Measurements from ENCODE around the gene HAO2.

The HAO2 gene

DNA sequence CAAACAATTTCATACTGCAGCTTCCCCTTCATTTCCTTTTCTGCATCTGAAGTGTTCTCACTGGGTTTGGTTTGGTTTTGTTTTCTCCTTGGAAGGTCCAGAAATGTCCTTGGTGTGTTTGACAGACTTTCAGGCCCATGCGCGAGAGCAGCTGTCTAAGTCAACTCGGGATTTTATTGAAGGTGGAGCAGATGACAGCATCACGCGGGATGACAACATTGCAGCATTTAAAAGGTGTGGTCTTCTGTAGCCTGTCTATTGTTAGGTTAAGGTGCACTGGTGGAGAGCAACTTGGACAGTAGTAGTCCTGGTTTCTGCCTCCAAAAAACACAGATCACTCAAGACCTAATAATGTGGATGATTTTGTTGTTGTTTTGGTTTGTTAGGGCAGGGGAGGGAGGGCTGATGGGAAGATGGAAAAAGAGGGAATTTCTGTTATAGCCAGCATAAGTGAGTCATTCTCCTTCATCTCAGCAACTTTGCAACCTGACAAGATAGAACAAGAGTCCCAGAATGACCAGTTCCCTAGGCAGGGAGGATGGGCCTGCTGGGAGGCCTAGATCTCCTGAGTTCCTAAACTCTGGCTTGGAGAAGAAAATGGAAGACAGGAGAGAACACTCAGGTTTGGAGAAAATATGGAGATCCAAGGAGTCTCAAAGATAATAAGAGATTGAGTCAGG is 12.5 kb downstream of the HAO2 start:
- no peak for FAIRE-seq

GRCh38 chr1:119384591-119384990 is 16.0 kb downstream of the HAO2 start:
- no peak for FAIRE-seq

GRCh38 chr1:119385650-119386049 is 17.1 kb downstream of the HAO2 start:
- no peak for FAIRE-seq

- no peak for FAIRE-seq
Measured at GRCh38 chr1:119387858-119388257, 19.3 kb downstream of the HAO2 start.

DNA sequence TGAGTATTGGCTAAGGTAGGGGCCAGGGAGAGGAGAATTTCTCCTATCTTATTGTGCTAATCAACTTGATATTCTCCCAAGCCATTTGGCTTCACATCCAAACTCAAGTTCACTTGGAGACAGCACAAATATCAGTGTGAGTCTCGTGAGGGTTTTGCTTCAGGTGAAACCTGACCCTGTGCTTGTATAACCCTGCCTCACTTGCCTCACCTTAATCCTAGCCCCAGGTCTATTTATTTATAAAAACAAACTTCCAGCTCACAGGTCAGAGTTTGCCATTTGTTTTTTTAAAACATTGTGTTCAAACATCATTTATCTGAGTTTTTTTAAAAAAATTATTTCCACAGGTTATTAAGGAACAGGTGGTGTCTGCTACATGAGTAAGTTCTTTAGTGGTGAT is 19.9 kb downstream of the HAO2 start:
- FAIRE-seq = no peak

DNA sequence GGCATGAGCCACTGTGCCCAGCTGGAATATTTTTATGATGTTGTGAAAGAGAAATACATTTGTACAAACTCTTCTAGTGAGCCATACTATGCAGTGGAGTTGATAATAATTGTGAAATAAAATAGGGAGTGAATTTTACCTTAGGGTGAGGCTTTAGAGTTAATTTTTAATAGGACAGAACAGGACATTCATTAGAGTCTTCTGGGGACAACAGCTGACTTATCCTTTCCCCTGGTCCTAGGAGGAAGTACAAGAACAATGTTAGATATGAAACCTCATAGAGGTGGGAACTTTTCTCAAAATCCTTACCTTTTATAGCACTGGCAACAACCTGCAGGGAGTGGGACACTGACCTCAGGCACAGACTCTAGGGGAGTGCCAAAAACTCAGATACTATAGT is 21.9 kb downstream of the HAO2 start:
- FAIRE-seq = no peak

DNA sequence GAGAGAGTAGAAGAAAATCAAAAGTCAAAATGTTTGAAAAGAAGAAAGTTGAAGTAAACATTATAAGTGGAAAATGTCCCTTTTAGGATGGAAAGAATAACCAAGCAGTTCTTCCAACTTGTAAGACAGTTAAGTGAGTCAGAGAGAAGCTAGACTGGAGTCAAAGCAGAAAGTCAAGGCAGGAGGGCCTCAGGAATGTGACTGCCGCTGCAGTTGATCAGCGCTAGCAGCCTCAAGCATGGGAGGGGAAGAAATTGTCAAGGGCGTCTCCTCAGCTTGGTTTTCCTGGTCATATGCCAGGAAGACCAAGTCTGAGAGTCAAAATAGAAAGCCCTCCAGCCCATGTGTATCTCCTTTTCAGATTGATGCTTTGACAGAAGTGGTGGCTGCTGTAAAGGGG is 23.2 kb downstream of the HAO2 start:
- FAIRE-seq = no peak

GRCh38 chr1:119394085-119394484 is 25.5 kb downstream of the HAO2 start:
- no peak for FAIRE-seq

- no peak for FAIRE-seq
Measured at GRCh38 chr1:119396982-119397381, 28.4 kb downstream of the HAO2 start.

- FAIRE-seq = no peak
Measured at GRCh38 chr1:119397986-119398385, 29.4 kb downstream of the HAO2 start.

- FAIRE-seq = no peak
Measured at GRCh38 chr1:119404736-119405135, 36.2 kb downstream of the HAO2 start.

GRCh38 chr1:119409731-119410130 is 41.1 kb downstream of the HAO2 start:
- no peak for FAIRE-seq

- no peak for FAIRE-seq
Measured at GRCh38 chr1:119410961-119411360, 42.4 kb downstream of the HAO2 start.

- no peak for FAIRE-seq
Measured at GRCh38 chr1:119414950-119415349, 46.4 kb downstream of the HAO2 start, which contains the start of gene HSD3B2. TSS of gene HSD3B2 (plus strand) at chr1:119415150. CDS start at chr1:119415420, 270 bp downstream.

GRCh38 chr1:119416006-119416640 is 47.5 kb downstream of the HAO2 start:
- FAIRE-seq = no peak

- FAIRE-seq = no peak
Measured at GRCh38 chr1:119419109-119419508, 50.5 kb downstream of the HAO2 start.

DNA sequence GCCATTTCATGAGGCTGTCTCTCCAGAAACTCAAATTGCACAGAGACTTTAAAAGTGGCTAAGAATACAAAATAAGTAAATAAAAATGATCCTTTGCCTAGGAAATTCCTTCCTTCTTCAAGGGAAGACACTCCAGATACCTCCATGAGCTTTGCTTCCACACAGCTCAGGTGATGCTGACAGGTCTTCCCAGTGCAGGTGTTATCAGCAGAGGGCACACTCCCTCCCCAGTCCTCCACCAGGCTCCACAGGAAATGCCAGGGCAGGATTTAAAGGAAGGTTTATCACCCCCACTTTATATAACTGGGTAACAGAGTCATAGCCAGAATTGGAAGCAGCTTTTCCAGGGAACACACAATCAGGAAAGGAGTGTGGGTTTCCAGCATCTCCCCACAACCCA is 52.1 kb downstream of the HAO2 start:
- FAIRE-seq = no peak

DNA sequence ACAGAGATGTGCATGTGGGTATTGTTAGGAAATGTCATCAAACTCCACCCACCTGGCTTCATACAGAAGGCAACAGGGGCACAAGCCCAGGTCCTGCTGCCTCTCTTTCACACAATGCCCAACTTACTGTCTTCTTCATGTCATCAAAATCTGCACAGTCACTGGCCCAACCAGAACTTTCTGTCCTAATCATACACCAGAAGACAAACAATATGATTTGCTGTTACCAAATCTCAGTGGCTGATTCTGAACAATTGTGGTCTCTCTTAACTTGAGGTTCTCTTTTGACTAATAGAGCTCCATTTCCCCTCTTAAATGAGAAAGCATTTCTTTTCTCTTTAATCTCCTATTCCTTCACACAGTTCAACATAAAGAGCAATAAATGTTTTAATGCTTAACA is 54.0 kb downstream of the HAO2 start:
- FAIRE-seq = no peak

DNA sequence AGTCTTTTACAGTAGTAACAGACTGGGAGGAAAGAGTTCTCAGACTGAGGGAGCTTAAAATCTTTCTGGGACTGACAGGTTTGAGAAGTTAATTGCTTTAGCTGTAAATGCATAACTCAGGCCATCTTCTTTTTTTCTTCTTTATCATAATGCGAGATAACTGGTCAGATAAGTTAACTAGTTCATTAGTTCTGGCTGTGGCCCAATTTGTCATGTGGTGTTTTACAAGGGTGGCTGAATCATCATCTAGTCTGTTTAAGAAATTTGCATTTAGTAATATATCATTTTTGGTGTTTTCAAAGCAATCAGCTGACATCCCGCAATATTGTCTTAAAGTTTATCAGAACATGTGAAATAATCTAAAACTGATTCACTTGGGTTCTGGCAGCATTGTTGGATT is 60.4 kb downstream of the HAO2 start:
- no peak for FAIRE-seq

DNA sequence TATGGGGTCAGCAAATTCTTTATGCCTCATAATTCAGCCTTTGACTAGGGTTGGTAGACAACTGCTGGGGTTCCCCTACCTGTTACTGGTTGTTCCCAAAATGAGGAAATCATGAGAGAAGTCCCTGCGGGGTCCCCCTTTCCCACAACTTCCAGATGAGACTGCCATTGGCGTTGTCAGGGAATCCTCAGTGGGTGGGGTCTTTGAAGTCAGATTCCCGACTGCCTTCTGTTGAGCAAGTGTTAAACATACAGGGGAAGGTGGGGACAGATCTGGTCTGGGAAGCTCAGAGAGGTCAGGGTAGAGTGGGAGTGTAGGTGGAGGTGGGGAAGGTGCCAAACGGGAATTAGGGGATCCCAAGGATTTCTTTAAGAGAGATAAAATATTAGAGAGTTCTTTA is 61.1 kb downstream of the HAO2 start:
- FAIRE-seq = no peak

GRCh38 chr1:119430486-119430885 is 61.9 kb downstream of the HAO2 start:
- FAIRE-seq = no peak

DNA sequence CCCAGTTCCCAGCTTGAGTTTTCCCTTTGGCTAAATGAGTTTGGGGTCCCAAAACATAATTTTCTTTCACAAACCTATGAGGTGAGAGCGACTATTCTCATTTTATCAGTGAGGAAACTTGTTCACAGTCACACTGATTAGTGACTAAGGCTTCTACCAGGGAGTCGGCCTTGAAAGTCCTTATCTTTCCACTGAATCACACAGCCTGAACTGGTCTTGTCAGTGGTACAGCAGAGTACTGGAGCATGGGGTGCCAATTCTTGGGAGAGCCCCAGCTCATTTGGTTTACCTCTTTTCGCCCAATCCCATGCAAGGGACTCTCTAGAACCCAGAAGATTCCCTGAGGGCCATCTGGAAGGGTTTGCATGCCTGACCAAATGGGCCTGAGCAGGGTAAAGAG is 63.3 kb downstream of the HAO2 start:
- no peak for FAIRE-seq

GRCh38 chr1:119435052-119435451 is 66.5 kb downstream of the HAO2 start:
- no peak for FAIRE-seq

DNA sequence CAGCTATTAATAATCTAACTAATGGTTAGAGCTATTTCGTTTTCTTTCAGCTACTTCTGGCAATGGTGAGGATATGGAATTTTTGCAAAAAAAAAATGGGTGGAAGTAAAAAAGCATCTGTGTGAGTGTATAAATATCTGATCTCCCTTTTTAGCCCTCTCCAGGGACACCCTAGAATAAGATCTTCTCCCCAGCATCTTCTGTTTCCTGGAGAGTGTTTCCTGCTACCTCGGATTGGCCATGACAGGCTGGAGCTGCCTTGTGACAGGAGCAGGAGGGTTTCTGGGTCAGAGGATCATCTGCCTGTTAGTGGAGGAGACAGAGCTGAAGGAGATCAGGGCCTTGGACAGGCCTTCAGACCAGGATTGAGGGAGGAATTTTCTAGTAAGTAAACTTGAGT is 70.2 kb downstream of the HAO2 start:
- no peak for FAIRE-seq

All from colon (tissue), 2 donors.